H1 (cell line): Measurements from ENCODE around the gene TRA2A. TPM values are rescaled to one million over a fixed set of nuclear protein-coding genes. Genes with fewer than 3 reads are reported as not detected.

ENCODE experiments used
- CTCF ChIA-PET: fragments of 300-600 bp; sonication (Branson Sonifier 250); formaldehyde crosslinking; loops from one replicate; lab custom pipeline; 2021; ENCODE audit not compliant: partially characterized antibody; lab: Charles Lee
- POLR2A ChIA-PET: fragments of 300-600 bp; sonication (Branson Sonifier 250); formaldehyde crosslinking; loops from one replicate; lab custom pipeline; 2021; ENCODE audit warnings: inconsistent platforms; ENCODE audit not compliant: partially characterized antibody; lab: Charles Lee
- DNase-seq, 2 experiments: peaks; one replicate each; pipeline versions ENCODE4 v3.0.0 to v3.0.0-alpha.2; 2010 to 2022; ENCODE audit warnings: low spot score in 2 of 2, low read depth in 1 of 2, mixed read lengths in 1 of 2
- FAIRE-seq: peaks from 2 replicates; lab custom pipeline; 2011; peaks lifted over from hg19 to GRCh38; lab: Jason Lieb, UNC
- H2AFZ ChIP-seq: 2 replicates; pipeline ENCODE4 v1.8.1; 2012; ENCODE audit warnings: low read length, inconsistent platforms
- H2AK5ac ChIP-seq: 2 replicates; pipeline ENCODE4 v1.6.1; 2013; ENCODE audit warnings: low read depth, low read length
- H2BK120ac ChIP-seq: replicated peaks from 2 replicates; pipeline ENCODE3; 2013; ENCODE audit warnings: low read depth, low read length, inconsistent platforms
- H2BK12ac ChIP-seq: 2 replicates; pipeline ENCODE4 v1.6.1; 2013; ENCODE audit warnings: low read depth, low read length
- H2BK15ac ChIP-seq: 2 replicates; pipeline ENCODE4 v1.6.1; 2013; ENCODE audit warnings: low read length
- H2BK20ac ChIP-seq: 2 replicates; pipeline ENCODE4 v1.6.1; 2013; ENCODE audit warnings: low read length
- H2BK5ac ChIP-seq: 2 replicates; pipeline ENCODE4 v1.6.1; 2013; ENCODE audit warnings: low read depth, low read length
- H3K14ac ChIP-seq: 2 replicates; pipeline ENCODE4 v1.6.1; 2013; ENCODE audit warnings: inconsistent platforms; ENCODE audit not compliant: insufficient read length
- H3K18ac ChIP-seq: 2 replicates; pipeline ENCODE4 v1.6.1; 2013; ENCODE audit warnings: low read length; ENCODE audit errors: extremely low read depth
- H3K23ac ChIP-seq: 2 replicates; pipeline ENCODE4 v1.6.1; 2013; ENCODE audit warnings: inconsistent platforms; ENCODE audit not compliant: insufficient read length
- H3K23me2 ChIP-seq: 2 replicates; pipeline ENCODE4 v1.6.1; 2013; ENCODE audit warnings: low read depth, low read length
- H3K27ac ChIP-seq: 2 replicates; pipeline ENCODE4 v1.6.1; 2011; ENCODE audit warnings: low read depth, low read length, inconsistent platforms
- H3K27me3 ChIP-seq, 4 experiments: replicated peaks in 1 of 4; 1 replicate in 1 of 4; 2 replicates in 3 of 4; pipeline versions ENCODE4 v1.6.1 to v1.8.1; 2011 to 2013; ENCODE audit warnings: low read length in 3 of 4, mild to moderate bottlenecking in 3 of 4, inconsistent platforms in 2 of 4, mixed read lengths in 2 of 4, moderate library complexity in 1 of 4; ENCODE audit not compliant: control insufficient read depth in 3 of 4, insufficient read depth in 3 of 4; ENCODE audit errors: extremely low read depth in 1 of 4
- H3K36me3 ChIP-seq, 4 experiments: 2 replicates each; pipeline versions ENCODE4 v1.6.1 to v1.8.1; 2011 to 2013; ENCODE audit warnings: mild to moderate bottlenecking in 4 of 4, low read length in 3 of 4, moderate library complexity in 2 of 4, control low read depth in 1 of 4, inconsistent platforms in 1 of 4; ENCODE audit not compliant: insufficient read depth in 4 of 4, control insufficient read depth in 2 of 4
- H3K4ac ChIP-seq: replicated peaks from 2 replicates; pipeline ENCODE3; 2013; ENCODE audit warnings: low read length, low read depth, mixed read lengths, inconsistent platforms; ENCODE audit not compliant: insufficient read length
- H3K4me1 ChIP-seq, 4 experiments: replicated peaks in 1 of 4; 1 replicate in 1 of 4; 2 replicates in 3 of 4; pipeline versions ENCODE4 v1.6.1 to v1.8.1; 2011 to 2013; ENCODE audit warnings: low read length in 3 of 4, inconsistent platforms in 2 of 4, mixed read lengths in 1 of 4; ENCODE audit not compliant: insufficient read depth in 4 of 4, control insufficient read depth in 3 of 4
- H3K4me2 ChIP-seq, 2 experiments: 2 replicates each; pipeline versions ENCODE4 v1.6.1 to v1.8.1; 2011 to 2013; ENCODE audit warnings: low read depth in 2 of 2, low read length in 2 of 2, control low read depth in 1 of 2, inconsistent platforms in 1 of 2, mild to moderate bottlenecking in 1 of 2; ENCODE audit not compliant: insufficient read depth in 1 of 2
- H3K4me3 ChIP-seq, 4 experiments: fragments of 200-600, 300-600 bp in 1 of 4; sonication (generic), shearing (Covaris generic), sonication (Bioruptor Twin) in 1 of 4; 2 replicates each; pipeline versions ENCODE4 v1.5.1 to v1.8.1; 2011 to 2016; ENCODE audit warnings: low read length in 4 of 4, low read depth in 3 of 4, control low read depth in 2 of 4, inconsistent platforms in 2 of 4, mild to moderate bottlenecking in 2 of 4, mixed read lengths in 1 of 4, moderate library complexity in 1 of 4; ENCODE audit not compliant: insufficient read depth in 2 of 4; ENCODE audit errors: extremely low read depth in 1 of 4
- H3K56ac ChIP-seq: replicated peaks from 2 replicates; pipeline ENCODE3; 2013; ENCODE audit warnings: low read depth, mild to moderate bottlenecking, mixed read lengths, low read length, inconsistent platforms; ENCODE audit not compliant: insufficient read length
- H3K79me1 ChIP-seq: 2 replicates; pipeline ENCODE4 v1.6.1; 2013; ENCODE audit warnings: low read depth, low read length, control low read depth
- H3K79me2 ChIP-seq, 2 experiments: 2 replicates each; pipeline versions ENCODE4 v1.6.1 to v1.8.1; 2012 to 2013; ENCODE audit warnings: low read length in 2 of 2, mild to moderate bottlenecking in 2 of 2, inconsistent platforms in 1 of 2; ENCODE audit not compliant: insufficient read depth in 2 of 2, control insufficient read depth in 1 of 2
- H3K9ac ChIP-seq, 4 experiments: replicated peaks in 1 of 4; 1 replicate in 1 of 4; 2 replicates in 3 of 4; pipeline versions ENCODE4 v1.6.1 to v1.8.1; 2011 to 2013; ENCODE audit warnings: low read depth in 3 of 4, low read length in 3 of 4, control low read depth in 2 of 4, mild to moderate bottlenecking in 2 of 4, moderate library complexity in 2 of 4, inconsistent platforms in 1 of 4; ENCODE audit errors: extremely low read depth in 1 of 4
- H3K9me3 ChIP-seq, 2 experiments: 2 replicates each; pipeline versions ENCODE4 v1.6.1 to v1.8.1; 2012 to 2013; ENCODE audit warnings: mild to moderate bottlenecking in 2 of 2, moderate library complexity in 2 of 2, control low read depth in 1 of 2, inconsistent platforms in 1 of 2, low read depth in 1 of 2, low read length in 1 of 2, mixed read lengths in 1 of 2; ENCODE audit not compliant: insufficient read depth in 2 of 2
- H4K20me1 ChIP-seq, 2 experiments: replicated peaks in 1 of 2; 2 replicates each; pipeline versions ENCODE3 to v1.8.1; 2011 to 2013; ENCODE audit warnings: inconsistent platforms in 2 of 2, low read length in 2 of 2, mild to moderate bottlenecking in 1 of 2; ENCODE audit not compliant: insufficient read depth in 2 of 2, control insufficient read depth in 1 of 2
- H4K5ac ChIP-seq: 2 replicates; pipeline ENCODE4 v1.6.1; 2013; ENCODE audit warnings: low read length, low read depth, mixed read lengths, inconsistent platforms; ENCODE audit not compliant: insufficient read length
- H4K8ac ChIP-seq: 2 replicates; pipeline ENCODE4 v1.8.0; 2013; ENCODE audit warnings: mild to moderate bottlenecking, moderate library complexity, low read length, inconsistent platforms; ENCODE audit not compliant: insufficient read depth; ENCODE audit errors: extremely low read depth
- H4K91ac ChIP-seq: replicated peaks from 2 replicates; pipeline ENCODE3; 2013; ENCODE audit warnings: low read length, mixed read lengths, inconsistent platforms; ENCODE audit not compliant: insufficient read length
- ATF2 ChIP-seq: IDR thresholded peaks from 2 replicates; pipeline ENCODE4 v1.6.1; 2012; ENCODE audit warnings: low read length, inconsistent platforms
- BCL11A ChIP-seq, 2 experiments: IDR thresholded peaks; one replicate each; pipeline ENCODE4 v1.6.1; 2011; ENCODE audit warnings: low read depth in 2 of 2, low read length in 2 of 2, mild to moderate bottlenecking in 2 of 2
- TAF7 ChIP-seq: optimal IDR thresholded peaks from 2 replicates; pipeline ENCODE3; 2011; ENCODE audit warnings: low read depth, mild to moderate bottlenecking, inconsistent platforms, low read length, moderate library complexity, borderline replicate concordance
- WGBS, 2 experiments: shearing (Covaris generic) in 1 of 2; methylation state at CpG; one replicate each; pipeline versions ENCODE4 v1.1.6 to v1.1.7; 2013 to 2015; ENCODE audit warnings: low lambda C conversion rate in 2 of 2, mixed read lengths in 2 of 2, inconsistent platforms in 1 of 2, low coverage in 1 of 2, missing lambda C conversion rate in 1 of 2; ENCODE audit not compliant: insufficient replicate concordance in 2 of 2, insufficient coverage in 1 of 2, insufficient read length in 1 of 2; ENCODE audit errors: extremely low coverage in 1 of 2, missing lambda C conversion rate in 1 of 2; 5-methylcytosine and 5-hydroxymethylcytosine counted together
- polyA plus RNA-seq, 7 experiments: library from polyadenylated mRNA; depleted of rRNA in 3 of 7; stranded (reverse) in 5 of 7; unstranded in 2 of 7; fragments of >200 nt in 5 of 7; fragments of 200-250 nt in 2 of 7; gene quantifications; 1 replicate in 5 of 7; 2 replicates in 1 of 7; 4 replicates in 1 of 7; pipeline versions ENCODE4 v1.2.1 to v1.2.3, GENCODE V29; 2011 to 2013; ENCODE audit warnings: missing spikeins in 2 of 7, mixed read lengths in 2 of 7
- total RNA-seq: library from RNA; stranded (reverse); fragmentation: NEBNext Ultra II Directional; extraction: Animal tissue kit (Norgen Biotek cat#: 25700); gene quantifications from 2 replicates; pipeline ENCODE4 v1.2.1, GENCODE V29; 2021

Gene TRA2A
- total and polyA plus RNA-seq, 2 of the 8 experiments (the other 6 are each of a cell fraction or from before 2014, with no cell fraction given), result 116 to 125 TPM

GRCh38 chr7:23533238-23533604 lies 1.4 kb upstream of the TRA2A start:
- peaks cover 32 to 36% of the 10 kb centered on the region in 2 experiments for H3K79me2 ChIP-seq
- H2AK5ac ChIP-seq, result no peak overlapping the region
- 87% methylated on average over 5 of the region's 5 CpGs; no CpG with 5 or more reads in 1 of the 2 experiments for WGBS, 2 experiments
- no peaks in the 10 kb centered on the region for H3K79me1 ChIP-seq
- H4K20me1 ChIP-seq, result peaks cover 11 to 19% of the 10 kb centered on the region in 2 experiments
- no peak overlapping the region for H4K8ac ChIP-seq
- H4K91ac ChIP-seq, result no peak overlapping the region
- no peak overlapping the region for H4K5ac ChIP-seq
- no peaks in the 10 kb centered on the region for H3K9me3 ChIP-seq
- POLR2A ChIA-PET, result interaction anchor here (0.6 to 5.8 kb wide), 7 partner anchors 8 to 280 kb away, joined by 3 to 52 read pairs (median 4); no protein-coding TSS in a partner anchor
- no peak for TF ChIP-seq TAF7
- TF ChIP-seq BCL11A (IDR thresholded peaks at IDR 0.05; ENCODE audit: low read depth in 2 of 2, low read length in 2 of 2), result no peak
- TF ChIP-seq ATF2, result no peak
- peaks cover 0 to 2% (median 0%) of the 10 kb centered on the region in 4 experiments; a peak in 1 of 8 replicates for H3K36me3 ChIP-seq
- H3K23me2 ChIP-seq, result no peaks in the 10 kb centered on the region; the same call in 1 of the 2 replicates
- H2BK15ac ChIP-seq, result no peak overlapping the region
- no peak overlapping the region for H3K4me3 ChIP-seq
- H3K9ac ChIP-seq, result no peak overlapping the region
- H3K4me2 ChIP-seq, result peak overlapping the region; percentile 31 to 66; a peak in 1 of 4 replicates
- FAIRE-seq, result no peak
- CTCF ChIA-PET, result interaction anchor here (1.3 to 1.6 kb wide), 2 partner anchors 11 to 14 kb away, joined by 3 to 6 read pairs; no protein-coding TSS in a partner anchor
- no peak overlapping the region for H2BK120ac ChIP-seq
- peaks cover 0 to 10% (median 5%) of the 10 kb centered on the region in 4 experiments; a peak in 5 of 7 replicates for H3K4me1 ChIP-seq
- H2AFZ ChIP-seq, result no peak overlapping the region
- H3K4ac ChIP-seq, result no peak overlapping the region
- no peak overlapping the region for H2BK12ac ChIP-seq
- no peak overlapping the region for H3K18ac ChIP-seq
- H3K27me3 ChIP-seq, result no peaks in the 10 kb centered on the region
- H3K23ac ChIP-seq, result no peak overlapping the region
- H3K27ac ChIP-seq, result no peak overlapping the region
- no peak overlapping the region for H3K56ac ChIP-seq
- no peak overlapping the region for H3K14ac ChIP-seq
- H2BK20ac ChIP-seq, result no peak overlapping the region
- H2BK5ac ChIP-seq, result no peak overlapping the region
- DNase-seq, result no peak
